Gastroesophageal sphincter (tissue), 3 donors: ENCODE data around the gene KAZALD1.

ENCODE experiments used
- EP300 ChIP-seq: sonication (generic); formaldehyde crosslinking; IDR thresholded peaks from one replicate; pipeline ENCODE4 v1.6.1; 2017; ENCODE audit warnings: antibody characterized with exemption, mild to moderate bottlenecking
- POLR2A ChIP-seq, 2 donors: fragments of 450-650 bp; IDR thresholded peaks; one replicate each; pipeline ENCODE4 v1.6.1; 2017; ENCODE audit warnings: antibody characterized with exemption in 2 of 2, mild to moderate bottlenecking in 2 of 2, moderate library complexity in 1 of 2
- TF ChIP-seq, protein P1 (sequence below), 4 experiments: fragments of 200-600 bp in 2 of 4; fragments of 450-650 bp in 2 of 4; sonication (generic) in 1 of 4; IDR thresholded peaks; one replicate each; pipeline ENCODE4 v1.5.1; 2017 to 2019; ENCODE audit warnings: antibody characterized with exemption in 4 of 4, mild to moderate bottlenecking in 2 of 4, moderate library complexity in 2 of 4

GRCh38 chr10:101071885-101072433, 10.2 kb downstream of the KAZALD1 start:
- TF ChIP-seq EP300: no peak
- TF ChIP-seq, protein P1, sequence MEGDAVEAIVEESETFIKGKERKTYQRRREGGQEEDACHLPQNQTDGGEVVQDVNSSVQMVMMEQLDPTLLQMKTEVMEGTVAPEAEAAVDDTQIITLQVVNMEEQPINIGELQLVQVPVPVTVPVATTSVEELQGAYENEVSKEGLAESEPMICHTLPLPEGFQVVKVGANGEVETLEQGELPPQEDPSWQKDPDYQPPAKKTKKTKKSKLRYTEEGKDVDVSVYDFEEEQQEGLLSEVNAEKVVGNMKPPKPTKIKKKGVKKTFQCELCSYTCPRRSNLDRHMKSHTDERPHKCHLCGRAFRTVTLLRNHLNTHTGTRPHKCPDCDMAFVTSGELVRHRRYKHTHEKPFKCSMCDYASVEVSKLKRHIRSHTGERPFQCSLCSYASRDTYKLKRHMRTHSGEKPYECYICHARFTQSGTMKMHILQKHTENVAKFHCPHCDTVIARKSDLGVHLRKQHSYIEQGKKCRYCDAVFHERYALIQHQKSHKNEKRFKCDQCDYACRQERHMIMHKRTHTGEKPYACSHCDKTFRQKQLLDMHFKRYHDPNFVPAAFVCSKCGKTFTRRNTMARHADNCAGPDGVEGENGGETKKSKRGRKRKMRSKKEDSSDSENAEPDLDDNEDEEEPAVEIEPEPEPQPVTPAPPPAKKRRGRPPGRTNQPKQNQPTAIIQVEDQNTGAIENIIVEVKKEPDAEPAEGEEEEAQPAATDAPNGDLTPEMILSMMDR (IDR thresholded peaks at IDR 0.05): no peak
- no peak for TF ChIP-seq POLR2A (IDR thresholded peaks at IDR 0.05)
